Measurements from ENCODE around the gene RNF4. TPM values are rescaled to one million over a fixed set of nuclear protein-coding genes. Genes with fewer than 3 reads are reported as not detected.
A peak's percentile ranks its signal among the peaks of the same experiment; 100 is the strongest.

The RNF4 gene, protein sequence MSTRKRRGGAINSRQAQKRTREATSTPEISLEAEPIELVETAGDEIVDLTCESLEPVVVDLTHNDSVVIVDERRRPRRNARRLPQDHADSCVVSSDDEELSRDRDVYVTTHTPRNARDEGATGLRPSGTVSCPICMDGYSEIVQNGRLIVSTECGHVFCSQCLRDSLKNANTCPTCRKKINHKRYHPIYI
- 43.1 TPM for total RNA-seq
- 41.3 TPM for polyA plus RNA-seq
- long read RNA-seq, donor 1: 0 reads
- long read RNA-seq, donor 2: 0 reads
- long read RNA-seq, donor 3, partial matches to known transcripts: 9 of 51 reads
- long read RNA-seq, donor 3, other reads (novel, unspliced or antisense): 41 of 51 reads
- long read RNA-seq, donor 4, partial matches to known transcripts: 0 of 11 reads
- long read RNA-seq, donor 4, other reads (novel, unspliced or antisense): 10 of 11 reads
- long read RNA-seq, donor 5, partial matches to known transcripts: 31 of 77 reads
- long read RNA-seq, donor 5, other reads (novel, unspliced or antisense): 43 of 77 reads
- long read RNA-seq, donor 6, partial matches to known transcripts: 5 of 24 reads
- long read RNA-seq, donor 6, other reads (novel, unspliced or antisense): 17 of 24 reads
- long read RNA-seq, donor 7, partial matches to known transcripts: 0 of 23 reads
- long read RNA-seq, donor 7, other reads (novel, unspliced or antisense): 23 of 23 reads
- long read RNA-seq, donor 8, partial matches to known transcripts: 0 of 13 reads
- long read RNA-seq, donor 8, other reads (novel, unspliced or antisense): 11 of 13 reads
- long read RNA-seq, donor 9, partial matches to known transcripts: 0 of 19 reads
- long read RNA-seq, donor 9, other reads (novel, unspliced or antisense): 19 of 19 reads
- long read RNA-seq, donor 10, partial matches to known transcripts: 0 of 22 reads
- long read RNA-seq, donor 10, other reads (novel, unspliced or antisense): 20 of 22 reads

DNA sequence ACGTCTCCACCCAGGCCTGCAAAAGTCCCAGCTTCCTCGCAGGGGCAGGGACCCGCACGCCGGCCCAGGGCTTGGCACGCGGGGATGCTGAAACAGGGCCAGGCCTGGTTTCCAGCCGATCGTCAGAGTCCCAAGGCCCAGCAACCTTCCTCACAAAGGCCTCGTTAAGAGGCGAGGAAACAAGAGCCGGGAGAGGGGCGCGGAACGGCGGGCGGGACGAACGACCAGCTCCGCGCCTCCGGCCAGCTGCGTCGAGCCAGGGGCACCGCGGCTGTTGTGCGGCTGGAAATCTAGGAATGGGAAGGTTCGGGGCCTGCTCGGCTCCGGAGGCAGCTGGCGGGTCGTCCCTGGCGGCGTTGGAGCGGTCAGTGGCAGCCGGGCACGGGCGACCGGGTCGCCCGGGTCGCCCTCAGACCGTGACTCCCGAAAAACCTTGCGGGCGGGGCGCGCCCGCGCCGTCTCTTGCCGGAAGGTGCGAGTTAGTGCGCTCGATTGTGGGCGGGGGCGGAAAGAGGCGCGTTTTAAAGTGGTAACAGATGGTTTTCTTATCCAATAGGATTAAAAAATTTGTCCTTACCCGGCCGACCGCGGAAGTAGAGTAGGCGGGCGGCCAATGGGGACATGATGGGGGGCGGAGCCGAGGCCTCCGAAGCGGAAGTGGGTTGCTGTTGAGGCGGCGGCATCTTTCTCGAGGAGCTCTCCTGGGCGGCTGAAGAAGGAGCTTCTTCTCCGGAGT is at the start of gene RNF4:
Gene RNF4, plus strand, starts transcription at position 651 of the 736 bp plus-strand sequence. CDS start 21,388 bp downstream, outside the sequence.
- peaks cover 14 to 22% of the 10 kb centered on the region in 2 donors for H3K4me1 ChIP-seq (ENCODE audit: control insufficient read depth in 2 of 2, insufficient read depth in 2 of 2, low read length in 2 of 2)
- H3K27me3 ChIP-seq (ENCODE audit: control insufficient read depth in 2 of 2, insufficient read depth in 1 of 2, low read length in 1 of 2): peaks cover 0 to 9% of the 10 kb centered on the region in 2 donors
- no peaks in the 10 kb centered on the region for H3K9me3 ChIP-seq (ENCODE audit: control insufficient read depth in 2 of 2, insufficient read depth in 1 of 2, low read length in 1 of 2)
- H3K36me3 ChIP-seq (ENCODE audit: control insufficient read depth in 2 of 2, insufficient read depth in 2 of 2, low read length in 1 of 2): peaks cover 13 to 30% of the 10 kb centered on the region in 2 donors
- peak within 1 kb of the TSS; percentile 97 to 99 for H3K27ac ChIP-seq (ENCODE audit: low read depth in 1 of 2, low read length in 1 of 2)
- under 1% methylated on average over 74 of the region's 74 CpGs for WGBS
- peak within 1 kb of the TSS; percentile 92 for H3K4me3 ChIP-seq (ENCODE audit: low read length in 2 of 2)
- peak; percentile 84 to 98 (median 94) for DNase-seq (ENCODE audit: low read depth in 6 of 9, low spot score in 9 of 9)

DNA sequence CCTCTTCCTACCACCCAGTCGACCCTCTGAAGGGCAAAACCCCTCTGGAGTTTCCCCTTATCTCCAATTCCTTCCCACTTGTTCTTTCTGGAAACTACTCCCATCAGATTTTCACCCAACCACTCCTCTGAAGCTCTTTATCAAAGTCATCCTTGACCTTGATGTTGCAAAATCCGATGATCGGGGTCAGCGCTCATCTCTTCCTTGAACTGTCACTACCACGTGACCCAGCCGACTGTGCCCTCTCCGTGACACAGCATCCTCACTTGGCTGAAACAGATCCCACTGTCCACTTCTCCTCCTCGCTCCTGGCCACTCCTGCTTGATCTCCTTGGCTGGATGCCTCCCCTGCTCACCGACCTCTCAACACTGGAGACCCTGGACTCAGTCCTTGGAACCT is 49.1 kb upstream of the RNF4 start:
- Histone ChIP-seq H3K36me3 (ENCODE audit: control insufficient read depth in 2 of 2, insufficient read depth in 2 of 2, low read length in 1 of 2) (no peaks in the 10 kb centered on the region), H3K4me1 (ENCODE audit: control insufficient read depth in 2 of 2, insufficient read depth in 2 of 2, low read length in 2 of 2) (peaks cover 28 to 29% of the 10 kb centered on the region in 2 donors), H3K27me3 (ENCODE audit: control insufficient read depth in 2 of 2, insufficient read depth in 1 of 2, low read length in 1 of 2) (peaks cover 52 to 89% of the 10 kb centered on the region in 2 donors), H3K27ac (ENCODE audit: low read depth in 1 of 2, low read length in 1 of 2) (no peak overlapping the region), H3K9me3 (ENCODE audit: control insufficient read depth in 2 of 2, insufficient read depth in 1 of 2, low read length in 1 of 2) (peaks cover 0 to 9% of the 10 kb centered on the region in 2 donors), H3K4me3 (ENCODE audit: low read length in 2 of 2) (no peak overlapping the region)
- no peak for DNase-seq (ENCODE audit: low read depth in 6 of 9, low spot score in 9 of 9)
- 72% methylated on average over 9 of the region's 9 CpGs for WGBS

DNA sequence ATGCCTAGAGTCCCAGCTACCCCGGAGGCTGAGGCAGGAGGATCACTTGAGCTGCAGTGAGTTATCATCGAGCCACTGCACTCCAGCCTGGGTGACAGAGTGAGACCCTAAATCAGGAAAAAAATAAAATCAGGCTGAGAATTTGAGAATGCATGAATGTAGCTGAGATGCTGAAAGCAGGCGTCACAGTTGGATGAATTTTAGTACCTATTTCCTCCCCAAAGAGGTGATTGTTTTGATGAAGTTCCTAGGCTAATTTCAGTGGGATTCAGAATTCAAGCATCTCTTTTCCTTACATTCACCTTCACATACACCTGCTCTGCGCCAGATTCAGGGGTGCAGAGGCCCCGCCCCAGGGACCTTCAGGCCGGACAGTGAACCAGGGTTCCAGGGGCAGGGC is 47.0 kb upstream of the RNF4 start:
- DNase-seq (ENCODE audit: low read depth in 6 of 9, low spot score in 9 of 9): no peak
- peaks cover 34 to 67% of the 10 kb centered on the region in 2 donors for H3K27me3 ChIP-seq (ENCODE audit: control insufficient read depth in 2 of 2, insufficient read depth in 1 of 2, low read length in 1 of 2)
- peaks cover 21 to 22% of the 10 kb centered on the region in 2 donors for H3K4me1 ChIP-seq (ENCODE audit: control insufficient read depth in 2 of 2, insufficient read depth in 2 of 2, low read length in 2 of 2)
- no peak overlapping the region for H3K27ac ChIP-seq (ENCODE audit: low read depth in 1 of 2, low read length in 1 of 2)
- H3K36me3 ChIP-seq (ENCODE audit: control insufficient read depth in 2 of 2, insufficient read depth in 2 of 2, low read length in 1 of 2): no peaks in the 10 kb centered on the region
- no peak overlapping the region for H3K4me3 ChIP-seq (ENCODE audit: low read length in 2 of 2)
- 95% methylated on average over 6 of the region's 6 CpGs for WGBS
- H3K9me3 ChIP-seq (ENCODE audit: control insufficient read depth in 2 of 2, insufficient read depth in 1 of 2, low read length in 1 of 2): peaks cover 0 to 3% of the 10 kb centered on the region in 2 donors

DNA sequence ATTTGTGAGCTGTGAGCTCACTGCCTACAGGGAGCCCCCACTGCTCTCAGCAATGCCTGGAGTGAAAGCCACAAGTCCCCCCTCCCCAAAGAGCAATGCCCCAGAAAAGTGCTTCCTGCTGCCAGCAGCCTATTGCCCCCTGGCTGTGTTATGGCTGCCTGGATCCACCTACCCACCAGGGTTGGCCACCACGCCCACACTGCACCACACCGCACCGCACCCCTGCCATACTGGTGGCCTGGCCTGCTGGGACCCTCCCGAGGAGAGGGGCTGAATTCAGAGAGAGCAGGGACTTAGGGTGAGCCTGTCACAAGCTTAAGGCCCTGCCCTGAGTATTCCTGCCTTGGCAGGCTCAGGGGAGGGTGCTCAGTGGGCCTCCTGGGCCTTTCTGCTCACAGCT is 45.8 kb upstream of the RNF4 start:
- H3K27ac ChIP-seq (ENCODE audit: low read depth in 1 of 2, low read length in 1 of 2): no peak overlapping the region
- no peak overlapping the region for H3K4me3 ChIP-seq (ENCODE audit: low read length in 2 of 2)
- peaks cover 22 to 61% of the 10 kb centered on the region in 2 donors for H3K27me3 ChIP-seq (ENCODE audit: control insufficient read depth in 2 of 2, insufficient read depth in 1 of 2, low read length in 1 of 2)
- DNase-seq (ENCODE audit: low read depth in 6 of 9, low spot score in 9 of 9): no peak
- 80% methylated on average over 4 of the region's 4 CpGs for whole genome bisulfite sequencing
- H3K9me3 ChIP-seq (ENCODE audit: control insufficient read depth in 2 of 2, insufficient read depth in 1 of 2, low read length in 1 of 2): peaks cover 0 to 3% of the 10 kb centered on the region in 2 donors
- H3K4me1 ChIP-seq (ENCODE audit: control insufficient read depth in 2 of 2, insufficient read depth in 2 of 2, low read length in 2 of 2): peaks cover 12 to 13% of the 10 kb centered on the region in 2 donors
- no peaks in the 10 kb centered on the region for H3K36me3 ChIP-seq (ENCODE audit: control insufficient read depth in 2 of 2, insufficient read depth in 2 of 2, low read length in 1 of 2)

DNA sequence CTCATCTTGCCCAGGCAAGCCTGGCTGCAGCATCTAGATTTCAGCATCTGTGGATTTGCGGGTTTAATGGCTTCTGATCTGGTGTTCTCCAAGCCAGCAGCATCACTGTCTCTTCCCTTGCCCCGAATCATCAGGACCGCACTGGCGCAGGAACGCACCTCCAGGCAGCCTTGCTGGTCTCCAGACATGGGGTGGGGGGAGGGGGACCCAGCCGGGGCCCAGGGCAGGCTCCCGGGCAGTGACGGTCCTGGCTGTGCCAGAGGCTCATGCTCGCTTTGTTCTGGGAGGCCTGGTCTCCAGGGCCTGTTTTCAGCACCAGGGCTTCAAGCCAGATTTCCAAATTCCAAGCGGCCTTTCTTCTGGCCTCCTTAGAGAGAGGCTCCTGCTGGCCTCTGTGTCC is 45.2 kb upstream of the RNF4 start:
- H3K9me3 ChIP-seq (ENCODE audit: control insufficient read depth in 2 of 2, insufficient read depth in 1 of 2, low read length in 1 of 2): peaks cover 0 to 3% of the 10 kb centered on the region in 2 donors
- no peak for DNase-seq (ENCODE audit: low read depth in 6 of 9, low spot score in 9 of 9)
- H3K4me3 ChIP-seq (ENCODE audit: low read length in 2 of 2): no peak overlapping the region
- peaks cover 9 to 12% of the 10 kb centered on the region in 2 donors for H3K4me1 ChIP-seq (ENCODE audit: control insufficient read depth in 2 of 2, insufficient read depth in 2 of 2, low read length in 2 of 2)
- no peak overlapping the region for H3K27ac ChIP-seq (ENCODE audit: low read depth in 1 of 2, low read length in 1 of 2)
- WGBS: 90% methylated on average over 10 of the region's 10 CpGs
- H3K36me3 ChIP-seq (ENCODE audit: control insufficient read depth in 2 of 2, insufficient read depth in 2 of 2, low read length in 1 of 2): no peaks in the 10 kb centered on the region
- H3K27me3 ChIP-seq (ENCODE audit: control insufficient read depth in 2 of 2, insufficient read depth in 1 of 2, low read length in 1 of 2): peaks cover 18 to 60% of the 10 kb centered on the region in 2 donors

DNA sequence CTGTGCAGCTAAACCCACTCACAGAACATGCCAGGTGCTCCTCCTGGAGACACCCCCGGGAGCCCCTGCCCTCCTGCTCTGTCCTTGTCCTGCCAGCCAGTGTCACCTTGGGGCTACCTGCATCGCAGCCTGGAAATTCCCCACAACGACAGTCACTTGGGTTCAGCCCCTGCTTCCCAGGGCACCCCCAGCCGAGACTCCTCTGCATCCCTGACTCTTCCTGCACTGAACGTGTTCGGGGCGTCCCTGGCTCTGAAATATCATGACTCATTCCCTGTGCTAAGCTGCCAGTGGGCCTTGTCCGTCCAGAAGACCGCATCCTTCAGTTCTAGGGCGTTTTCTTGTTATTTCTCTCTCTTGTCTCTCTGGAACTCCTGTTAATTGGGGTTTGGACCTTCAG is 44.3 kb upstream of the RNF4 start:
- 84% methylated on average over 10 of the region's 10 CpGs for WGBS
- DNase-seq (ENCODE audit: low read depth in 6 of 9, low spot score in 9 of 9): no peak
- Histone ChIP-seq H3K27ac (ENCODE audit: low read depth in 1 of 2, low read length in 1 of 2) (no peak overlapping the region), H3K4me3 (ENCODE audit: low read length in 2 of 2) (no peak overlapping the region), H3K27me3 (ENCODE audit: control insufficient read depth in 2 of 2, insufficient read depth in 1 of 2, low read length in 1 of 2) (peaks cover 14 to 51% of the 10 kb centered on the region in 2 donors), H3K36me3 (ENCODE audit: control insufficient read depth in 2 of 2, insufficient read depth in 2 of 2, low read length in 1 of 2) (no peaks in the 10 kb centered on the region), H3K4me1 (ENCODE audit: control insufficient read depth in 2 of 2, insufficient read depth in 2 of 2, low read length in 2 of 2) (peaks cover under 1 to 5% of the 10 kb centered on the region in 2 donors), H3K9me3 (ENCODE audit: control insufficient read depth in 2 of 2, insufficient read depth in 1 of 2, low read length in 1 of 2) (peaks cover 0 to 3% of the 10 kb centered on the region in 2 donors)

DNA sequence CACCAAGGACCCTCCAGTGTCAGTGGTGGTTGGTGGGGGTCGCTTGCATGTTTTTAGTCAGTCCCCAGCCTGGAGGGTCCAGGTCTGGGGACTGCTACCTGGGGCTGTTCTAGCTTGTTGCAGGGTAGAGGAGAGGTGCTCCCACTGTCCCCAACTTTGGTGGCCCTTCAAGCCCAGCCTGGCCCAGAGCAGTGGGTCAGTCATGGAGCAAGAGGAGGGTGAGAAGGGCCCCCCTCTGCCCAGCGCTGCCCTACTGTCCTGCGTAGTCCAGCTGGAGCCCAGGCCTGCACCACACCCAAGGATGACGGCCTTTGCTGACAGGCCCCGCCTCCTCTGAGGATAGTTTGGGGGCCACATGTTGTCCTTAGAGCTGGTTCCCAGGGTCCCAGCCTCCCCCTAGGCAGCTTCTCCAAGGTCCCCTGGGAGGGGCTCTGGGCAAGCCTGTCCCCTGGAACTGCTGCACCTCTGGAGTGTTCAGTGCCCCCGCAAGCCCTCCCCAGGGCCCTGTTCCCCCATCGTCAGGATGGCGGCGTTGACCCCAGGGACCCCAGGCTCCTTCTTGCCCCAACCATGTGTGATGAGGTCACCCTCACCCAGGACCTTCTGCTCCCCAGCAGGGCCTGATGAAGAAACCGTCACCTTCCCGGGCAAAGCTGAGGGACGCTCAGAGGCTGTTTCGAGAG is 43.4 kb upstream of the RNF4 start:
- DNase-seq (ENCODE audit: low read depth in 6 of 9, low spot score in 9 of 9): no peak

DNA sequence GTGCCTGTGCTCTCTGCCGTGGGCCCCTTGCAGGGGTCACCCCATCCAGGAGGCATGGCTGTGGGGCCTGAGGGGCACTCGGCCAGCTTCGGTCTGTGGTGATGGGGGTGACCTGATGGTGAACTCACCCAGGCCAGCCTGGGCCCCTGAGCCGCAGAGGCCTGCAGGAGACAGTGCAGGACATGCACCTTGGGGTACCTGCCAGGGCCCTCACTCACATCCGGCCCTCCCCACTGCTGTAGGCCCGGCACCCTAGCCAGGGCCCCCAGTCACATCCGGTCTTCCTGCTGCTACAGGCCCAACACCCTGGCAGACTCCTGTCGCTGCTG is 42.9 kb upstream of the RNF4 start:
- peaks cover 0 to 37% of the 10 kb centered on the region in 2 donors for H3K27me3 ChIP-seq (ENCODE audit: control insufficient read depth in 2 of 2, insufficient read depth in 1 of 2, low read length in 1 of 2)
- no peak overlapping the region for H3K27ac ChIP-seq (ENCODE audit: low read depth in 1 of 2, low read length in 1 of 2)
- H3K4me1 ChIP-seq (ENCODE audit: control insufficient read depth in 2 of 2, insufficient read depth in 2 of 2, low read length in 2 of 2): no peaks in the 10 kb centered on the region
- WGBS: 93% methylated on average over 8 of the region's 8 CpGs
- H3K9me3 ChIP-seq (ENCODE audit: control insufficient read depth in 2 of 2, insufficient read depth in 1 of 2, low read length in 1 of 2): peaks cover 0 to 3% of the 10 kb centered on the region in 2 donors
- no peak overlapping the region for H3K4me3 ChIP-seq (ENCODE audit: low read length in 2 of 2)
- H3K36me3 ChIP-seq (ENCODE audit: control insufficient read depth in 2 of 2, insufficient read depth in 2 of 2, low read length in 1 of 2): no peaks in the 10 kb centered on the region
- no peak for DNase-seq (ENCODE audit: low read depth in 6 of 9, low spot score in 9 of 9)

More for the DNA sequence above, 43.4 kb upstream of the RNF4 start:
- H3K27ac ChIP-seq (ENCODE audit: low read depth in 1 of 2, low read length in 1 of 2): no peak overlapping the region
- no peak overlapping the region for H3K4me3 ChIP-seq (ENCODE audit: low read length in 2 of 2)
- H3K9me3 ChIP-seq (ENCODE audit: control insufficient read depth in 2 of 2, insufficient read depth in 1 of 2, low read length in 1 of 2): peaks cover 0 to 3% of the 10 kb centered on the region in 2 donors
- 98% methylated on average over 13 of the region's 13 CpGs for WGBS
- H3K36me3 ChIP-seq (ENCODE audit: control insufficient read depth in 2 of 2, insufficient read depth in 2 of 2, low read length in 1 of 2): no peaks in the 10 kb centered on the region
- peaks cover 5 to 42% of the 10 kb centered on the region in 2 donors for H3K27me3 ChIP-seq (ENCODE audit: control insufficient read depth in 2 of 2, insufficient read depth in 1 of 2, low read length in 1 of 2)
- no peaks in the 10 kb centered on the region for H3K4me1 ChIP-seq (ENCODE audit: control insufficient read depth in 2 of 2, insufficient read depth in 2 of 2, low read length in 2 of 2)
